Ovary (tissue), 9 donors: Measurements from ENCODE around the gene CCDC148. TPM values are rescaled to one million over a fixed set of nuclear protein-coding genes. Genes with fewer than 3 reads are reported as not detected.

Source experiments
- DNase-seq, 5 donors: peaks; one replicate each; pipeline ENCODE4 v3.0.0-alpha.2; 2019 to 2020
- H3K27ac ChIP-seq, 2 donors: fragments of 200-600 bp; one replicate each; pipeline versions ENCODE4 v1.5.1 to v1.8.0; 2019 to 2022
- H3K27me3 ChIP-seq: fragments of 200-600 bp; one replicate; pipeline ENCODE4 v1.8.0; 2022
- H3K36me3 ChIP-seq: fragments of 200-600 bp; sonication (generic); one replicate; pipeline ENCODE4 v1.5.1; 2019
- H3K4me1 ChIP-seq: one replicate; pipeline ENCODE4 v1.8.1; 2013; ENCODE audit warnings: mild to moderate bottlenecking, moderate library complexity; ENCODE audit not compliant: insufficient read depth
- H3K4me3 ChIP-seq: fragments of 200-600 bp; sonication (generic); one replicate; pipeline ENCODE4 v1.5.1; 2017
- H3K9me3 ChIP-seq, 2 donors: fragments of 200-600 bp in 1 of 2; sonication (generic) in 1 of 2; one replicate each; pipeline versions ENCODE4 v1.5.1 to v1.8.1; 2013 to 2019; ENCODE audit warnings: mild to moderate bottlenecking in 1 of 2, moderate library complexity in 1 of 2
- EP300 ChIP-seq: sonication (generic); formaldehyde crosslinking; IDR thresholded peaks from one replicate; pipeline ENCODE4 v1.6.1; 2017; ENCODE audit warnings: antibody characterized with exemption
- POLR2A ChIP-seq: fragments of 450-650 bp; IDR thresholded peaks from one replicate; pipeline ENCODE4 v1.6.1; 2017; ENCODE audit warnings: antibody characterized with exemption, mild to moderate bottlenecking, moderate library complexity
- WGBS, 3 donors: extraction: QIAGEN DNeasy Blood & Tissue Kit in 1 of 3; methylation state at CpG; one replicate each; pipeline versions ENCODE4 v1.1.5 to v1.1.7; 2013 to 2017; 5-methylcytosine and 5-hydroxymethylcytosine counted together
- intact Hi-C, 4 donors: fragments of 100-400 bp; cut with DNase I; formaldehyde crosslinking; loops; one replicate each; pipeline versions ENCODE4 v1.11.0 to v1.15.1; 2022 to 2023
- polyA plus RNA-seq, 2 donors: library from polyadenylated mRNA; stranded (reverse); fragments of 200-250 nt in 1 of 2; fragments of 350-450 nt in 1 of 2; fragmentation: Illumina TruSeq in 1 of 2; extraction: RNeasy Lipid Tissue Mini Kit (QIAGEN cat#74804) in 1 of 2; gene quantifications; one replicate each; pipeline ENCODE4 v1.2.3, GENCODE V29; 2013 to 2014
- total RNA-seq, 7 donors: library from RNA; depleted of rRNA in 2 of 7; stranded (reverse); fragments of >200 nt in 2 of 7; fragmentation: NEBNext Ultra II Directional in 3 of 7; extraction: Animal tissue kit (Norgen Biotek cat#: 25700) in 3 of 7; gene quantifications; one replicate each; pipeline versions ENCODE4 v1.1.0 to v1.2.4, GENCODE V29; 2016 to 2023
- TF ChIP-seq, protein P1 (sequence below), 3 donors: fragments of 450-650 bp in 2 of 3; fragments of 200-600 bp in 1 of 3; IDR thresholded peaks; one replicate each; pipeline versions ENCODE4 v1.5.1 to v1.8.0; 2016 to 2022; ENCODE audit warnings: antibody characterized with exemption in 3 of 3, mild to moderate bottlenecking in 1 of 3
- donor health status: DM: no; HTN: no; CAD: no; lungs with moderate emphysema.
- donor health status: DM: no; HTN: no; CAD: no.
- donor health status: Bipolar disorder and iron deficiency.
- donor health status: DM: yes; HTN: yes; CAD: no.
- donor health status: DM: no; HTN: no; CAD: no.
- donor health status: DM: yes; HTN: yes; CAD: no.

Gene CCDC148
- total and polyA plus RNA-seq, 9 donors: 0.80 to 6.6 (median 3.5) TPM

DNA sequence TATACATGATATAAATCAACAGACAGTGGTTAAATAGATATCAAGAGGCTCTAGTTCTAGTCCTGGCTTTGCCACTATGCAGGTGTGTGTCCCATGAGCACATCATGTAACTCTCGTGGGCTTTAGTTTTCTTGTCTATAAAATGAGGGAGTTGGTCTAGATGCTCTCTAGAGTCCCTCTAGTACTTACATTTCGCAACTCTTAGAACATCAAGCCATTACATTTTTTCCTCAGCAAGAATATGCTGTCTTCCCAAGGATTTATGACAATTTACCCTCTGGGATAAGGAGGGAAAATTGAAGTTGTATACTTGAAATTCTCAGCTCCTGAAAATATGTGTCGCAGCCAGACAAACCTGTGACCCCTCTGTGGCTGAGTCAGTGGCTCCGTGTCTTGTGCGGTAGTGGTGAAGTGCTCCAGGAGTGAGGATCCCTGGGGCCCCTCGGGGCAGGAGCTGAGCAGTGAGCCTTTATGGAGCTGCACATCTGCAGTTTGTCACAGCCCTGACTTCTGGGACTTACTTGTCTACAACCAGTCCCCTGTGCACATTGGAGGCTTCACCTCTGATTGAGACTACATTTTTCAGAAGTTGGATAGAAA is 7.0 kb upstream of the CCDC148 start:
- H3K9me3 ChIP-seq: no peaks in the 10 kb centered on the region

DNA sequence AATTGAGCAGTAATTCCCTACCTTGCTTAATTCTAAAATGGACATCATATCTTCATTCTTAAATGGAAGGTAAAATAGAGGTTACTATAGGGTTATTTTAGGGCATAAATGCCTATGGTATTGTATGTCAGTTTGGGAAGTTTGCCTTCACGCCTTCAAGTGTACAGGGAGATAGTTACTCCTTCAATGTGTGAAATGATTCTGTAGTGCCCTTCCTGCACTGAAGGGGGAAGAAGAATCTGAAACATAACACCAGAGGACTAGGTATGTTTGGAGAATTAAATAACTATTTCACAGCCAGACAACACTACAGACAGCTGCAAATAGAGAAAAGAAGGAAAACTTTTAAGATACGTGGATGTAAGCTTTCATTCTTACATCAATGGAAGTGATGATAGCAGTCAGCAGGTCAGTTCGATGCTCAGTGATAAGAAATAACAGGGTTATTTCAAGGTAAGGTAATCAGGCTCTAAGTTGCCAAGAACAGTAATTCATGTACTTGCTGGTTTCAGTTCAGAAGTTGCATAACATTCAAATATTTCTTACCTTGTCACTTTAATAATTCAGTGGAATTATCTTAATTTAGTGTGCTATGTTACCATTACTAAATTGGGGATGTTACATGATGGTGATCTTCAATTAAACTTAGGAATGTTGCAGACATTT is 4.2 kb upstream of the CCDC148 start:
- no peaks in the 10 kb centered on the region for H3K27me3 ChIP-seq
- H3K9me3 ChIP-seq: no peaks in the 10 kb centered on the region
- H3K36me3 ChIP-seq: no peaks in the 10 kb centered on the region
- intact Hi-C loops: no loop called here
- no peak overlapping the region for H3K27ac ChIP-seq
- no peak overlapping the region for H3K4me3 ChIP-seq
- TF ChIP-seq, protein P1, sequence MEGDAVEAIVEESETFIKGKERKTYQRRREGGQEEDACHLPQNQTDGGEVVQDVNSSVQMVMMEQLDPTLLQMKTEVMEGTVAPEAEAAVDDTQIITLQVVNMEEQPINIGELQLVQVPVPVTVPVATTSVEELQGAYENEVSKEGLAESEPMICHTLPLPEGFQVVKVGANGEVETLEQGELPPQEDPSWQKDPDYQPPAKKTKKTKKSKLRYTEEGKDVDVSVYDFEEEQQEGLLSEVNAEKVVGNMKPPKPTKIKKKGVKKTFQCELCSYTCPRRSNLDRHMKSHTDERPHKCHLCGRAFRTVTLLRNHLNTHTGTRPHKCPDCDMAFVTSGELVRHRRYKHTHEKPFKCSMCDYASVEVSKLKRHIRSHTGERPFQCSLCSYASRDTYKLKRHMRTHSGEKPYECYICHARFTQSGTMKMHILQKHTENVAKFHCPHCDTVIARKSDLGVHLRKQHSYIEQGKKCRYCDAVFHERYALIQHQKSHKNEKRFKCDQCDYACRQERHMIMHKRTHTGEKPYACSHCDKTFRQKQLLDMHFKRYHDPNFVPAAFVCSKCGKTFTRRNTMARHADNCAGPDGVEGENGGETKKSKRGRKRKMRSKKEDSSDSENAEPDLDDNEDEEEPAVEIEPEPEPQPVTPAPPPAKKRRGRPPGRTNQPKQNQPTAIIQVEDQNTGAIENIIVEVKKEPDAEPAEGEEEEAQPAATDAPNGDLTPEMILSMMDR (IDR thresholded peaks at IDR 0.05): no peak
- TF ChIP-seq POLR2A: no peak
- TF ChIP-seq EP300: no peak
- no peak for DNase-seq
- WGBS, 3 donors: 43 to 46% (median 45%) methylated on average over 3 of the region's 3 CpGs
- peaks cover 3% of the 10 kb centered on the region for H3K4me1 ChIP-seq

More for the DNA sequence above, 7.0 kb upstream of the CCDC148 start:
- Histone ChIP-seq H3K4me1 (peaks cover 3% of the 10 kb centered on the region), H3K27me3 (no peaks in the 10 kb centered on the region), H3K36me3 (no peaks in the 10 kb centered on the region), H3K27ac (no peak overlapping the region), H3K4me3 (no peak overlapping the region)
- WGBS, 3 donors: 84 to 91% (median 90%) methylated on average over 6 of the region's 6 CpGs
- intact Hi-C loops: no loop called here
- no peak for DNase-seq
- TF ChIP-seq EP300 (no peak), POLR2A (no peak)
- TF ChIP-seq, protein P1 (IDR thresholded peaks at IDR 0.05): no peak

DNA sequence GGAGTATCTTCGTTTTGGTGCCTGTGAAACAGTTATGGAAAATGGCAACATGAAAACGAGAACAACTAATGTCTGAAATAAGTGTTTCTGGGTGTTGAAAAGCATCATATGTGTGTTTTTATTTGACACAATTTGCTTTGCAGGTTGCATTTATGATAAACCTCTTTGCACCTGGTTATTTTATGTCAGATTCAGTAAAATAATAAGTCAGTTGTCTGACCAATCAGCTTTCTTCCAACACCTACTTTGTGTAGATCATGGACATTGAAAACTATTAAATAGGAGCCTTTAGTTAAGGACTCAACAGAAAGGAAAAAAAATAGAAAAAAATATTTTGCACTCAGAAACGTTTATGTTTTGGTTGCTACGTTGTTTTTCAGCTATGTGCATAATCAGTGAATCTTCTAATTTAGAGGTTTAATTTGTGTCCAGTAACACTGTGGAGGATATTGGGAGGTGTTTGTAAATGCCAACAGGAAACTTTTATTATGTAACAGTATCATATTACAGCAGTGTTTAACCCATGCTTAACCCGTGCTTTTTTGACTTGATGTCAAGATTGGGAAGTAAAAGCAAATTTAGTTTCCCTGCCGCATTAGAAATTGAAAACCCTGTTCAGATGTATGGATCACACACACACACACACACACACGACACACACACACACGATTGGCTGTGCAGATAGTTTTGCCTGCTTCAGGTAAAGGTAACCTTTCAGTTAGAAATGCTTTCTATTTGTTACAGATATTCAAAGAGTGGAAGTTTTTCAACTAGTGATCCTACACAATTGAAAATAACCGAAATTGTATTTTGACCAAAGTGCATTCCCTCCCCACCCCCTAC is 2.8 kb upstream of the CCDC148 start:
- H3K4me3 ChIP-seq: no peak overlapping the region

DNA sequence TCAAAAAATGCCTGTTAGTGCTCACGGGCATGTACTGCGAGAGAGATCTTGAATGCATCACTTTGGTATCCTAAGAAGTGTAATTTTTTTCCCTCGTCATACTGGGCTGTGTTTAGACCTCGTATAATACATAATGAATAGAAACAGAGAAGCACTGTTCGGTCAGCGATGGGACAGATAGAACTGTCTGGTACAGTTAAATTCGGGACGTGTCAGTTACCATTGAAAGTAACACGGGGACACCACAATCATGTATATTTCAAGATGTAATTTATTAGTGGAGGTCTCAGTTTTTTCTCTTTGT is 2.0 kb upstream of the CCDC148 start:
- intact Hi-C loops: loop anchor here in 3 of 4 donors (5.0 to 10.0 kb wide), 4 partner anchors 206 to 294 kb away; no protein-coding TSS in a partner anchor
- H3K36me3 ChIP-seq: no peaks in the 10 kb centered on the region
- H3K27me3 ChIP-seq: no peaks in the 10 kb centered on the region
- peak overlapping the region; percentile 71 for H3K4me3 ChIP-seq
- peak overlapping the region in 1 of 2 donors; percentile 90 for H3K27ac ChIP-seq
- H3K4me1 ChIP-seq: peaks cover 3% of the 10 kb centered on the region
- TF ChIP-seq POLR2A (no peak), EP300 (no peak)
- TF ChIP-seq, protein P1 (IDR thresholded peaks at IDR 0.05): no peak
- 8 to 15% (median 14%) methylated on average over 9 of the region's 9 CpGs for WGBS, 3 donors
- H3K9me3 ChIP-seq: no peaks in the 10 kb centered on the region
- DNase-seq: no peak

More for the DNA sequence above, 2.8 kb upstream of the CCDC148 start:
- Histone ChIP-seq H3K9me3 (no peaks in the 10 kb centered on the region), H3K36me3 (no peaks in the 10 kb centered on the region), H3K27me3 (no peaks in the 10 kb centered on the region), H3K4me1 (peaks cover 3% of the 10 kb centered on the region), H3K27ac (no peak overlapping the region)
- intact Hi-C loops: loop anchor here in 3 of 4 donors (5.0 to 10.0 kb wide), 4 partner anchors 205 to 293 kb away; no protein-coding TSS in a partner anchor
- TF ChIP-seq, protein P1 (IDR thresholded peaks at IDR 0.05): no peak
- no peak for TF ChIP-seq EP300
- no peak for TF ChIP-seq POLR2A
- WGBS, 3 donors: 24 to 39% (median 33%) methylated on average over 9 of the region's 9 CpGs
- DNase-seq: no peak
